RWPE1 (cell line): ENCODE data around the gene CREBBP.

Experiments
- CTCF ChIA-PET: fragments of 350-600 bp; sonication (Branson Sonifier 250); formaldehyde crosslinking; extraction: SDS; loops from one replicate; lab custom pipeline; 2021; lab: Yijun Ruan, JAX
- POLR2A ChIA-PET: fragments of 400-600 bp; formaldehyde crosslinking; extraction: SDS; loops from one replicate; lab custom pipeline; 2020; ENCODE audit warnings: antibody characterized with exemption; ENCODE audit not compliant: low non-redundant PET; lab: Yijun Ruan, JAX
- DNase-seq: peaks from one replicate; pipeline ENCODE4 v3.0.0; 2012; ENCODE audit warnings: low spot score
- H3K27ac ChIP-seq: fragments of 450-650 bp; 2 replicates; pipeline ENCODE4 v1.5.1; 2017
- CTCF ChIP-seq: fragments of 450-650 bp; conservative IDR thresholded peaks from 2 replicates; pipeline ENCODE4 v1.5.1; 2017; ENCODE audit warnings: low read depth, mild to moderate bottlenecking

The CREBBP gene

GRCh38 chr16:3881499-3881990, 1.0 kb upstream of the CREBBP start:
- no peak for DNase-seq
- POLR2A ChIA-PET, result interaction anchor here (0.9 kb wide), 1 partner anchor 28 kb away, joined by 3 read pairs; no protein-coding TSS in a partner anchor
- TF ChIP-seq CTCF, result no peak
- H3K27ac ChIP-seq, result peak overlapping the region; percentile 85; the same call in 1 of the 2 replicates
- CTCF ChIA-PET, result no interaction called here

- CTCF ChIA-PET, result interaction anchor here (0.7 kb wide), 2 partner anchors 57 to 108 kb away, joined by 3 read pairs; no protein-coding TSS in a partner anchor
- DNase-seq, result peak; percentile 47
- TF ChIP-seq CTCF, result peak; percentile 67
- H3K27ac ChIP-seq, result peak overlapping the region; percentile 85
- POLR2A ChIA-PET, result no interaction called here
Measured at GRCh38 chr16:3879887-3880564, 487 bp downstream of the CREBBP start.

GRCh38 chr16:3879258-3879886, 1.1 kb downstream of the CREBBP start:
- CTCF ChIA-PET, result interaction anchor here (0.7 kb wide), 1 partner anchor 107 kb away, joined by 3 read pairs; no protein-coding TSS in a partner anchor

GRCh38 chr16:3878610-3879009, 1.9 kb downstream of the CREBBP start:
- H3K27ac ChIP-seq, result no peak overlapping the region
- ChIA-PET POLR2A (no interaction called here), CTCF (interaction anchor here (0.7 kb wide), 1 partner anchor 28 kb away, joined by 4 read pairs; no protein-coding TSS in a partner anchor)
- TF ChIP-seq CTCF, result no peak
- no peak for DNase-seq

More at GRCh38 chr16:3879258-3879886, 1.1 kb downstream of the CREBBP start:
- POLR2A ChIA-PET, result no interaction called here
- H3K27ac ChIP-seq, result peak overlapping the region; percentile 85
- DNase-seq, result no peak
- no peak for TF ChIP-seq CTCF

GRCh38 chr16:3876695-3877094, 3.8 kb downstream of the CREBBP start:
- CTCF ChIA-PET, result interaction anchor here (0.6 kb wide), 1 partner anchor 95 kb away, joined by 3 read pairs; no protein-coding TSS in a partner anchor
- DNase-seq, result no peak
- H3K27ac ChIP-seq, result peak overlapping the region; percentile 17
- POLR2A ChIA-PET, result no interaction called here
- TF ChIP-seq CTCF, result no peak

- no peak overlapping the region for H3K27ac ChIP-seq
- DNase-seq, result no peak
- ChIA-PET POLR2A (no interaction called here), CTCF (no interaction called here)
- TF ChIP-seq CTCF, result no peak
Measured at GRCh38 chr16:3876160-3876559, 4.4 kb downstream of the CREBBP start.
